Activated naive CD8-positive, alpha-beta T cell (primary cell): Measurements from ENCODE around the gene KCNQ1.

Source experiments
- H3K27ac Mint-ChIP-seq: one replicate; pipeline ENCODE4 v1.8.0; 2021; ENCODE audit warnings: mixed read lengths
- H3K27me3 Mint-ChIP-seq: one replicate; pipeline ENCODE4 v1.8.0; 2021; ENCODE audit warnings: mixed read lengths
- H3K36me3 Mint-ChIP-seq: one replicate; pipeline ENCODE4 v1.8.0; 2021; ENCODE audit warnings: mixed read lengths
- H3K4me1 Mint-ChIP-seq: one replicate; pipeline ENCODE4 v1.8.0; 2021; ENCODE audit warnings: low read depth, mixed read lengths
- H3K4me3 Mint-ChIP-seq: one replicate; pipeline ENCODE4 v1.8.0; 2021; ENCODE audit warnings: mild to moderate bottlenecking, mixed read lengths
- H3K9me3 Mint-ChIP-seq: one replicate; pipeline ENCODE4 v1.8.0; 2021; ENCODE audit warnings: low read depth, mixed read lengths

KCNQ1 gene

GRCh38 chr11:2688381-2689231, 243.8 kb downstream of the KCNQ1 start:
- Mint-ChIP-seq H3K4me1 (no peaks in the 10 kb centered on the region), H3K36me3 (peaks cover 4% of the 10 kb centered on the region), H3K4me3 (no peak overlapping the region), H3K27me3 (no peaks in the 10 kb centered on the region), H3K9me3 (no peaks in the 10 kb centered on the region), H3K27ac (no peak overlapping the region)

- H3K27ac Mint-ChIP-seq, result no peak overlapping the region
- no peak overlapping the region for H3K4me3 Mint-ChIP-seq
- no peaks in the 10 kb centered on the region for H3K4me1 Mint-ChIP-seq
- H3K9me3 Mint-ChIP-seq, result no peaks in the 10 kb centered on the region
- H3K27me3 Mint-ChIP-seq, result no peaks in the 10 kb centered on the region
- peaks cover 4% of the 10 kb centered on the region for H3K36me3 Mint-ChIP-seq
Observed at GRCh38 chr11:2689651-2690575, 245.1 kb downstream of the KCNQ1 start.

GRCh38 chr11:2690596-2691354, 246.0 kb downstream of the KCNQ1 start:
- Mint-ChIP-seq H3K27ac (no peak overlapping the region), H3K36me3 (peaks cover 4% of the 10 kb centered on the region), H3K4me3 (no peak overlapping the region), H3K9me3 (no peaks in the 10 kb centered on the region), H3K4me1 (no peaks in the 10 kb centered on the region), H3K27me3 (no peaks in the 10 kb centered on the region)

- H3K27me3 Mint-ChIP-seq, result no peaks in the 10 kb centered on the region
- no peak overlapping the region for H3K4me3 Mint-ChIP-seq
Observed at GRCh38 chr11:2691355-2691761, 246.6 kb downstream of the KCNQ1 start.

GRCh38 chr11:2691991-2692875, 247.4 kb downstream of the KCNQ1 start:
- Mint-ChIP-seq H3K4me3 (no peak overlapping the region), H3K27ac (no peak overlapping the region), H3K36me3 (peaks cover 8% of the 10 kb centered on the region), H3K9me3 (no peaks in the 10 kb centered on the region), H3K4me1 (peaks cover 2% of the 10 kb centered on the region), H3K27me3 (no peaks in the 10 kb centered on the region)

More at GRCh38 chr11:2691355-2691761, 246.6 kb downstream of the KCNQ1 start:
- Mint-ChIP-seq H3K4me1 (no peaks in the 10 kb centered on the region), H3K9me3 (no peaks in the 10 kb centered on the region), H3K36me3 (peaks cover 4% of the 10 kb centered on the region), H3K27ac (no peak overlapping the region)

- Mint-ChIP-seq H3K36me3 (peaks cover 11% of the 10 kb centered on the region), H3K4me3 (no peak overlapping the region), H3K27me3 (no peaks in the 10 kb centered on the region), H3K27ac (no peak overlapping the region), H3K4me1 (peaks cover 9% of the 10 kb centered on the region), H3K9me3 (no peaks in the 10 kb centered on the region)
Observed at GRCh38 chr11:2693271-2694261, 248.8 kb downstream of the KCNQ1 start.

- Mint-ChIP-seq H3K4me1 (peaks cover 11% of the 10 kb centered on the region), H3K27ac (no peak overlapping the region), H3K9me3 (no peaks in the 10 kb centered on the region), H3K36me3 (peaks cover 11% of the 10 kb centered on the region), H3K4me3 (no peak overlapping the region), H3K27me3 (no peaks in the 10 kb centered on the region)
Observed at GRCh38 chr11:2694495-2694894, 249.7 kb downstream of the KCNQ1 start.

- peaks cover 11% of the 10 kb centered on the region for H3K36me3 Mint-ChIP-seq
- no peaks in the 10 kb centered on the region for H3K9me3 Mint-ChIP-seq
- H3K27me3 Mint-ChIP-seq, result no peaks in the 10 kb centered on the region
- peaks cover 11% of the 10 kb centered on the region for H3K4me1 Mint-ChIP-seq
- no peak overlapping the region for H3K4me3 Mint-ChIP-seq
- H3K27ac Mint-ChIP-seq, result no peak overlapping the region
Observed at GRCh38 chr11:2694995-2695939, 250.5 kb downstream of the KCNQ1 start.

- H3K27ac Mint-ChIP-seq, result no peak overlapping the region
- no peaks in the 10 kb centered on the region for H3K9me3 Mint-ChIP-seq
- H3K4me3 Mint-ChIP-seq, result no peak overlapping the region
- H3K4me1 Mint-ChIP-seq, result peaks cover 11% of the 10 kb centered on the region
- H3K36me3 Mint-ChIP-seq, result peaks cover 11% of the 10 kb centered on the region
- H3K27me3 Mint-ChIP-seq, result no peaks in the 10 kb centered on the region
Observed at GRCh38 chr11:2696455-2696854, 251.6 kb downstream of the KCNQ1 start.

- Mint-ChIP-seq H3K4me3 (peak overlapping the region; percentile 76), H3K9me3 (no peaks in the 10 kb centered on the region), H3K27me3 (no peaks in the 10 kb centered on the region), H3K36me3 (peaks cover 7% of the 10 kb centered on the region), H3K4me1 (peaks cover 11% of the 10 kb centered on the region), H3K27ac (no peak overlapping the region)
Observed at GRCh38 chr11:2697866-2698265, 253.1 kb downstream of the KCNQ1 start.

- H3K9me3 Mint-ChIP-seq, result no peaks in the 10 kb centered on the region
- peaks cover 11% of the 10 kb centered on the region for H3K4me1 Mint-ChIP-seq
- peak overlapping the region; percentile 76 for H3K4me3 Mint-ChIP-seq
- H3K36me3 Mint-ChIP-seq, result peaks cover 7% of the 10 kb centered on the region
- H3K27ac Mint-ChIP-seq, result no peak overlapping the region
- H3K27me3 Mint-ChIP-seq, result no peaks in the 10 kb centered on the region
Observed at GRCh38 chr11:2698386-2699184, 253.8 kb downstream of the KCNQ1 start.

- H3K9me3 Mint-ChIP-seq, result no peaks in the 10 kb centered on the region
- peak overlapping the region; percentile 76 for H3K4me3 Mint-ChIP-seq
- peak overlapping the region; percentile 75 for H3K27ac Mint-ChIP-seq
- peaks cover 11% of the 10 kb centered on the region for H3K4me1 Mint-ChIP-seq
- peaks cover 7% of the 10 kb centered on the region for H3K36me3 Mint-ChIP-seq
- H3K27me3 Mint-ChIP-seq, result no peaks in the 10 kb centered on the region
Observed at GRCh38 chr11:2699185-2699530, 254.3 kb downstream of the KCNQ1 start.
